ENCODE data around the gene CLSTN2. TPM values are rescaled to one million over a fixed set of nuclear protein-coding genes. Genes with fewer than 3 reads are reported as not detected.

CLSTN2 gene
- total RNA-seq, 1 experiment from 2014 or later, result 0.02 TPM

- ChIA-PET POLR2A (no interaction called here), CTCF (no interaction called here), RAD21 (ENCODE audit: low non-redundant PET in 1 of 2, low total read pairs in 2 of 2, uncharacterized antibody in 2 of 2, unreplicated experiment in 2 of 2) (no interaction called here)
- no peak for DNase-seq (ENCODE audit: low read depth, low spot score)
- ATAC-seq, result no peak
- Histone ChIP-seq H3K4me1 (ENCODE audit: control insufficient read depth in 1 of 2, insufficient read depth in 2 of 2, low read length in 2 of 2) (no peaks in the 10 kb centered on the region), H3K9ac (ENCODE audit: low read length) (no peak overlapping the region), H3K79me2 (ENCODE audit: insufficient read depth, low read length) (no peaks in the 10 kb centered on the region), H3K27ac (ENCODE audit: low read depth, low read length) (no peak overlapping the region), H3K36me3 (ENCODE audit: control insufficient read depth in 1 of 2, insufficient read depth in 2 of 2, low read length in 2 of 2) (no peaks in the 10 kb centered on the region), H3K4me2 (ENCODE audit: low read length) (no peak overlapping the region), H3K9me2 (ENCODE audit: insufficient read depth) (no peaks in the 10 kb centered on the region), H4K20me1 (ENCODE audit: insufficient read depth) (no peaks in the 10 kb centered on the region), H3K27me3 (ENCODE audit: insufficient read depth, low read length) (peaks cover 3% of the 10 kb centered on the region), H2AFZ (ENCODE audit: low read depth, low read length, poor library complexity, severe bottlenecking) (no peak overlapping the region), H3K4me3 (replicated peaks in 1 of 2; ENCODE audit: low read depth in 1 of 2, low read length in 2 of 2) (no peak overlapping the region), H3K9me3 (ENCODE audit: control insufficient read depth in 1 of 2, insufficient read depth in 1 of 2, low read depth in 1 of 2, low read length in 2 of 2) (no peaks in the 10 kb centered on the region)
- intact Hi-C loops (cut with micrococcal nuclease), result no loop called here
- no TSS peak for BruUV-seq (replicated peaks)
- TF ChIP-seq EZH2phosphoT487 (IDR thresholded peaks at IDR 0.05; ENCODE audit: borderline replicate concordance), result no peak
- TF ChIP-seq FOSL1 (IDR thresholded peaks at IDR 0.05; ENCODE audit: low read depth), result no peak
- no peak for TF ChIP-seq CEBPB (IDR thresholded peaks at IDR 0.05; ENCODE audit: low read depth)
- TF ChIP-seq POLR2AphosphoS5 (IDR thresholded peaks at IDR 0.05; ENCODE audit: low read depth, low read length), result no peak
Measured at GRCh38 chr3:140406655-140407054, 471.7 kb downstream of the CLSTN2 start.

- POLR2A ChIA-PET, result no interaction called here
- DNase-seq (ENCODE audit: low read depth, low spot score) (no peak), ATAC-seq (no peak)
- Histone ChIP-seq H3K79me2 (ENCODE audit: insufficient read depth, low read length) (no peaks in the 10 kb centered on the region), H3K4me3 (replicated peaks in 1 of 2; ENCODE audit: low read depth in 1 of 2, low read length in 2 of 2) (no peak overlapping the region), H3K9ac (ENCODE audit: low read length) (no peak overlapping the region), H3K4me2 (ENCODE audit: low read length) (no peak overlapping the region), H3K27me3 (ENCODE audit: insufficient read depth, low read length) (no peaks in the 10 kb centered on the region), H3K9me2 (ENCODE audit: insufficient read depth) (no peaks in the 10 kb centered on the region), H2AFZ (ENCODE audit: low read depth, low read length, poor library complexity, severe bottlenecking) (no peak overlapping the region), H3K4me1 (ENCODE audit: control insufficient read depth in 1 of 2, insufficient read depth in 2 of 2, low read length in 2 of 2) (no peaks in the 10 kb centered on the region), H3K9me3 (ENCODE audit: control insufficient read depth in 1 of 2, insufficient read depth in 1 of 2, low read depth in 1 of 2, low read length in 2 of 2) (no peaks in the 10 kb centered on the region), H3K27ac (ENCODE audit: low read depth, low read length) (no peak overlapping the region), H3K36me3 (ENCODE audit: control insufficient read depth in 1 of 2, insufficient read depth in 2 of 2, low read length in 2 of 2) (no peaks in the 10 kb centered on the region), H4K20me1 (ENCODE audit: insufficient read depth) (no peaks in the 10 kb centered on the region)
- RAD21 ChIA-PET (ENCODE audit: low non-redundant PET in 1 of 2, low total read pairs in 2 of 2, uncharacterized antibody in 2 of 2, unreplicated experiment in 2 of 2), result no interaction called here
- BruUV-seq (replicated peaks), result no TSS peak
- intact Hi-C loops (cut with micrococcal nuclease), result no loop called here
- no peak for TF ChIP-seq ZBTB33 (IDR thresholded peaks at IDR 0.05; ENCODE audit: extremely low read depth, insufficient replicate concordance, low read length)
- no peak for TF ChIP-seq JUND (IDR thresholded peaks at IDR 0.05)
- TF ChIP-seq ELF1 (IDR thresholded peaks at IDR 0.05; ENCODE audit: borderline replicate concordance, low read depth), result no peak
- TF ChIP-seq EZH2phosphoT487 (IDR thresholded peaks at IDR 0.05; ENCODE audit: borderline replicate concordance), result no peak
- no peak for TF ChIP-seq SP1 (IDR thresholded peaks at IDR 0.05; ENCODE audit: low read depth)
- TF ChIP-seq ATF3 (IDR thresholded peaks at IDR 0.05), result no peak
- TF ChIP-seq TCF7L2 (IDR thresholded peaks at IDR 0.05; ENCODE audit: borderline replicate concordance, extremely low read depth, insufficient read depth, insufficient read length), result no peak
- no peak for TF ChIP-seq ZNF274 (IDR thresholded peaks at IDR 0.05; ENCODE audit: low read depth, low read length)
- no peak for TF ChIP-seq CEBPB (IDR thresholded peaks at IDR 0.05; ENCODE audit: low read depth)
- no peak for TF ChIP-seq POLR2AphosphoS5 (IDR thresholded peaks at IDR 0.05; ENCODE audit: low read depth, low read length)
- no peak for TF ChIP-seq MAX (IDR thresholded peaks at IDR 0.05)
- no peak for TF ChIP-seq FOSL1 (IDR thresholded peaks at IDR 0.05; ENCODE audit: low read depth)
- TF ChIP-seq CBX3 (IDR thresholded peaks at IDR 0.05; ENCODE audit: low read depth), result no peak
- CTCF ChIA-PET, result no interaction called here
Measured at GRCh38 chr3:140408252-140408651, 473.3 kb downstream of the CLSTN2 start.

Measured in HCT116 (cell line).